ENCODE measurements around the gene MTMR10.

Gene MTMR10

DNA sequence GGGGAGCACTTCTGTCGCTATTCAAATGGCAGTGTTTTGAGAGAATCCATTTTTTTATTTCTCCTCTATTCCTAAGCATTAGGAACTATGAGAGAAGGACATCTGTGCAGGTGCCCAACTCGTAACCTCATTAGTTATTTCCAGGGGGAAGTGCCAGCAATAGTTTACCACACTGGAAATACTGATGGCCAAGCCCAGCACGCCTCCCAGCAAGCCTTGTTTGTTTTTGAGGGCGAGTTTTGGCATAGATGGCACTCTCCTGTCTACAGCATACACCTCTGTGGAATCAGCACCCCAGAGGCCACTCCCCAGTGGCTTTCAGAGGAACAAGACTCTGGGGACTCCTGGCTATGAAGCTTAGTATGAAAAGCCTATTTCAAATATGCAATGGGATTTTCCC is 51.1 kb downstream of the MTMR10 start:
- no peak for DNase-seq (ENCODE audit: low read depth)
- H3K4me3 ChIP-seq (ENCODE audit: control insufficient read depth, low read depth, low read length), result no peak overlapping the region
- no peak for TF ChIP-seq CTCF (IDR thresholded peaks at IDR 0.05; ENCODE audit: control insufficient read depth, insufficient read depth, low read depth, low read length, missing control alignments)

GRCh38 chr15:30939161-30939560 is 52.3 kb downstream of the MTMR10 start:
- DNase-seq (ENCODE audit: low read depth), result no peak
- TF ChIP-seq CTCF (IDR thresholded peaks at IDR 0.05; ENCODE audit: control insufficient read depth, insufficient read depth, low read depth, low read length, missing control alignments), result no peak
- no peak overlapping the region for H3K4me3 ChIP-seq (ENCODE audit: control insufficient read depth, low read depth, low read length)

DNA sequence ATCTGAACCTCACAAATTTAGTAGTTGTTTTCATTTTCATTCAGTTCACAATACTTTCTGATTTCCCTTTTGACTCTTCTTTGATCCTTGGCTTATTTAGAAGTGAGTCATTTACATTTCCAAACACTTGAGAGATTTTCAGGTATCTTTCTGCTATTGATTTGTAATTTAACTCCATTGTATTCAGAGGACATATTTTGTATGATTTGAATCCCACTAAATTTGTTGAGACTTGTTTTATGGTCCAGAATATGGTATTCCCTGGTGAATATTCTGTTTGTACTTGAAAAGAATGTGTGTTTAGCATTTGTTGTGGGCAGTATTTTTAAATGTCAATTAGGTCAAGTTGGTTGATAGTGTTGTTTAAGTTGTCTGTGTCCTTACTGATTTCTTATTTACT is 58.1 kb downstream of the MTMR10 start:
- no peak for DNase-seq (ENCODE audit: low read depth)
- TF ChIP-seq CTCF (IDR thresholded peaks at IDR 0.05; ENCODE audit: control insufficient read depth, insufficient read depth, low read depth, low read length, missing control alignments), result no peak
- no peak overlapping the region for H3K4me3 ChIP-seq (ENCODE audit: control insufficient read depth, low read depth, low read length)

- no peak for DNase-seq (ENCODE audit: low read depth)
- no peak for TF ChIP-seq CTCF (IDR thresholded peaks at IDR 0.05; ENCODE audit: control insufficient read depth, insufficient read depth, low read depth, low read length, missing control alignments)
- H3K4me3 ChIP-seq (ENCODE audit: control insufficient read depth, low read depth, low read length), result no peak overlapping the region
Observed at GRCh38 chr15:30930422-30930821, 61.0 kb downstream of the MTMR10 start.

DNA sequence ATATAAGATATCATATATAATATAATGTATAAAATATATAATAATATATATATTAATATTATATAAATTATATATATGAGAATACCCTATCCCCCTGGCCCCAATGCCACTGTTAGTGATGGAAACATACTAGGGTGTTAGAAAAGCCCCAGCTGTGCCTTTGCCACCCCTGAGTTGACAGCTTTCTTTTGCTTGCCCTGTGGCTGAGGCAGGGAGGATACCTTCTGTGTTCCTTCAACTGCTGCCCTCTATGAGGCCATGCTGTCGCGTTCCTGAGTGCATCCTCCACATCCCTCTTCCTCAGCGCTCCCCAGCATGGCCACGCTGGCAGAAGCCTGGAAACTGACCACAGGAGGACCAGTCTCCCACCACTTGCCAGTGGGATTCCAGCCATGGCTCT is 61.4 kb downstream of the MTMR10 start:
- no peak overlapping the region for H3K4me3 ChIP-seq (ENCODE audit: control insufficient read depth, low read depth, low read length)
- DNase-seq (ENCODE audit: low read depth), result no peak
- no peak for TF ChIP-seq CTCF (IDR thresholded peaks at IDR 0.05; ENCODE audit: control insufficient read depth, insufficient read depth, low read depth, low read length, missing control alignments)

DNA sequence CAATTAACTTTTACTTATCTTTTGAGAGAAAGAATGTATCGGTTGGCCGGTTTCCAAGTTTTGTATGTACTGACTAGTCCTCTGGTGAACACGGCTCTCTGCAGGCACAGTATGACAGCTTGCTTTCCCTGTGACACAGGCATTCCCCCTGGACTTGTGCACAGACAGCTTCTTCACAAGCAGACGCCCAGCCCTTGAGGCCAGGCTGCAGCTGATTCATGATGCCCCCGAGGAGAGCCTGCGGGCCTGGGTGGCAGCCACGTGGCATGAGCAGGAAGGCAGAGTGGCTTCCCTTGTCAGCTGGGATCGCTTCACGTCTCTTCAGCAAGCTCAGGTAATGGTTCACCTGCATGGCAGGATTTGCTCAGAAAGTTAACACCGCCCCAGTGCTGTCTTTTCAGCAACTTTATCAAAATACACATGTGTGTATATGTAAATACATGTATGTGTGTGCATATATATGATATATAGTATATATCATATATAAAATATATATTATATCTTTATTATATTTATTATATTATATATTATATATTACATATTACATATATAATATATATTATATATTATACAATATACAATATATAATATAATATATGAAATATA is 62.3 kb downstream of the MTMR10 start:
- DNase-seq (ENCODE audit: low read depth), result no peak
- TF ChIP-seq CTCF (IDR thresholded peaks at IDR 0.05; ENCODE audit: control insufficient read depth, insufficient read depth, low read depth, low read length, missing control alignments), result no peak
- no peak overlapping the region for H3K4me3 ChIP-seq (ENCODE audit: control insufficient read depth, low read depth, low read length)

DNA sequence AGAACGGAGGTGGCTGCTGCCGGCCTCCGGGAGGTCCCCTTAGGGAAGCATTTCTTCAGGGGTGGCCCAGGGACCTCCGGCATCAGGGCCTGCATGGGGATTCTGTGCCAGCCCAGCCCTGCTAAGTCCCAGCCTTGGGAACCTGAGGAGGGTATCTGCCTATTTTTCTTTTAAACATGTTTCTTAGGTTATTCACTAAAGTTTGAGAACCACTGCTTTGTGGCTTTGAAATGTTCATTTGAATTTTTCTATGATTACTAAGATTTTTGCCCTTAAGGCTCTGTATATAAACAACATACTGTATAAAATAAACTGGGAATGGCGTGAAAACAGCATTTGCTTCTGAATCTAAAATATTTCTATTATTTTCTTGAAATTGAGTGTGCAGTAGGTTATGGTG is 63.4 kb downstream of the MTMR10 start:
- H3K4me3 ChIP-seq (ENCODE audit: control insufficient read depth, low read depth, low read length), result no peak overlapping the region

More for the DNA sequence above, 63.4 kb downstream of the MTMR10 start:
- no peak for DNase-seq (ENCODE audit: low read depth)
- TF ChIP-seq CTCF (IDR thresholded peaks at IDR 0.05; ENCODE audit: control insufficient read depth, insufficient read depth, low read depth, low read length, missing control alignments), result no peak
